ENCODE measurements around the gene CIB2. TPM values are rescaled to one million over a fixed set of nuclear protein-coding genes. Genes with fewer than 3 reads are reported as not detected.

CIB2 gene
- total and polyA plus RNA-seq, 2 experiments from 2014 or later: 40.5 to 48.9 TPM

GRCh38 chr15:78105476-78106241 lies 25.6 kb downstream of the CIB2 start:
- H3K79me2 ChIP-seq: no peaks in the 10 kb centered on the region
- no peak overlapping the region for H2AFZ ChIP-seq
- no peak for DNase-seq (ENCODE audit: low spot score)
- H3K9me3 ChIP-seq (ENCODE audit: low read depth): no peaks in the 10 kb centered on the region
- H3K4me1 ChIP-seq (ENCODE audit: insufficient read depth): no peaks in the 10 kb centered on the region
- H3K4me2 ChIP-seq: no peak overlapping the region
- H3K27me3 ChIP-seq: no peaks in the 10 kb centered on the region
- WGBS (ENCODE audit: low lambda C conversion rate, missing lambda C conversion rate): 92% methylated on average over 16 of the region's 16 CpGs
- H4K20me1 ChIP-seq (ENCODE audit: insufficient read depth, poor library complexity, severe bottlenecking): no peaks in the 10 kb centered on the region
- no peaks in the 10 kb centered on the region for H3K9me2 ChIP-seq (replicated peaks; ENCODE audit: insufficient read depth)
- H3K4me3 ChIP-seq: no peak overlapping the region
- no peaks in the 10 kb centered on the region for H3K36me3 ChIP-seq (replicated peaks; ENCODE audit: insufficient read depth, low read depth)
- TF ChIP-seq CTCF (IDR thresholded peaks at IDR 0.05; ENCODE audit: poor library complexity): no peak
- TF ChIP-seq EZH2 (IDR thresholded peaks at IDR 0.05; ENCODE audit: borderline replicate concordance): no peak
- no peak for TF ChIP-seq EZH2phosphoT487 (IDR thresholded peaks at IDR 0.05; ENCODE audit: low read depth, severe bottlenecking, unreplicated experiment)
- no peak overlapping the region for H3K27ac ChIP-seq

GRCh38 chr15:78104566-78105475 lies 26.4 kb downstream of the CIB2 start:
- no peak overlapping the region for H3K4me3 ChIP-seq
- H2AFZ ChIP-seq: no peak overlapping the region
- H3K79me2 ChIP-seq: no peaks in the 10 kb centered on the region
- H3K9me2 ChIP-seq (replicated peaks; ENCODE audit: insufficient read depth): no peaks in the 10 kb centered on the region
- WGBS (ENCODE audit: low lambda C conversion rate, missing lambda C conversion rate): 87% methylated on average over 12 of the region's 12 CpGs
- no peaks in the 10 kb centered on the region for H3K27me3 ChIP-seq
- H3K4me1 ChIP-seq (ENCODE audit: insufficient read depth): no peaks in the 10 kb centered on the region
- no peaks in the 10 kb centered on the region for H3K36me3 ChIP-seq (replicated peaks; ENCODE audit: insufficient read depth, low read depth)
- no peaks in the 10 kb centered on the region for H4K20me1 ChIP-seq (ENCODE audit: insufficient read depth, poor library complexity, severe bottlenecking)
- no peak for DNase-seq (ENCODE audit: low spot score)
- no peak overlapping the region for H3K27ac ChIP-seq
- no peak for TF ChIP-seq EZH2 (IDR thresholded peaks at IDR 0.05; ENCODE audit: borderline replicate concordance)
- TF ChIP-seq EZH2phosphoT487 (IDR thresholded peaks at IDR 0.05; ENCODE audit: low read depth, severe bottlenecking, unreplicated experiment): no peak
- TF ChIP-seq CTCF (IDR thresholded peaks at IDR 0.05; ENCODE audit: poor library complexity): no peak
- H3K9me3 ChIP-seq (ENCODE audit: low read depth): no peaks in the 10 kb centered on the region
- H3K4me2 ChIP-seq: no peak overlapping the region

- H3K36me3 ChIP-seq (replicated peaks; ENCODE audit: insufficient read depth, low read depth): no peaks in the 10 kb centered on the region
- H3K4me2 ChIP-seq: no peak overlapping the region
- no peaks in the 10 kb centered on the region for H3K9me2 ChIP-seq (replicated peaks; ENCODE audit: insufficient read depth)
- H2AFZ ChIP-seq: no peak overlapping the region
- H3K4me1 ChIP-seq (ENCODE audit: insufficient read depth): no peaks in the 10 kb centered on the region
- TF ChIP-seq CTCF (IDR thresholded peaks at IDR 0.05; ENCODE audit: poor library complexity): no peak
- TF ChIP-seq EZH2phosphoT487 (IDR thresholded peaks at IDR 0.05; ENCODE audit: low read depth, severe bottlenecking, unreplicated experiment): no peak
- TF ChIP-seq EZH2 (IDR thresholded peaks at IDR 0.05; ENCODE audit: borderline replicate concordance): no peak
- no peaks in the 10 kb centered on the region for H3K9me3 ChIP-seq (ENCODE audit: low read depth)
- no peak overlapping the region for H3K4me3 ChIP-seq
- WGBS (ENCODE audit: low lambda C conversion rate, missing lambda C conversion rate): 83% methylated on average over 4 of the region's 4 CpGs
- H3K79me2 ChIP-seq: no peaks in the 10 kb centered on the region
- no peaks in the 10 kb centered on the region for H3K27me3 ChIP-seq
- no peaks in the 10 kb centered on the region for H4K20me1 ChIP-seq (ENCODE audit: insufficient read depth, poor library complexity, severe bottlenecking)
- DNase-seq (ENCODE audit: low spot score): no peak
- H3K27ac ChIP-seq: no peak overlapping the region
These were observed 27.1 kb downstream of the CIB2 start for GRCh38 chr15:78104119-78104479.
